NB4 (cell line): ENCODE results near the gene IFNGR2.

Source experiments
- DNase-seq: peaks from one replicate; pipeline ENCODE4 v3.0.0; 2010; ENCODE audit warnings: low read depth
- H3K4me3 ChIP-seq: one replicate; pipeline ENCODE4 v1.5.1; 2011; ENCODE audit warnings: mild to moderate bottlenecking, low read depth, low read length, moderate library complexity
- MYC ChIP-seq: IDR thresholded peaks from 2 replicates; pipeline ENCODE4 v1.6.1; 2011; ENCODE audit warnings: low read depth, low read length
- POLR2A ChIP-seq: IDR thresholded peaks from 2 replicates; pipeline ENCODE4 v1.6.1; 2011; ENCODE audit warnings: mild to moderate bottlenecking; ENCODE audit not compliant: insufficient read length; ENCODE audit errors: extremely low read depth
- TF ChIP-seq, protein P1 (sequence below): IDR thresholded peaks from one replicate; pipeline ENCODE4 v1.5.1; 2012; ENCODE audit warnings: low read depth, low read length
- TF ChIP-seq, protein P2 (sequence below): IDR thresholded peaks from 2 replicates; pipeline ENCODE4 v1.6.1; 2011; ENCODE audit warnings: low read depth, low read length

Gene IFNGR2

DNA sequence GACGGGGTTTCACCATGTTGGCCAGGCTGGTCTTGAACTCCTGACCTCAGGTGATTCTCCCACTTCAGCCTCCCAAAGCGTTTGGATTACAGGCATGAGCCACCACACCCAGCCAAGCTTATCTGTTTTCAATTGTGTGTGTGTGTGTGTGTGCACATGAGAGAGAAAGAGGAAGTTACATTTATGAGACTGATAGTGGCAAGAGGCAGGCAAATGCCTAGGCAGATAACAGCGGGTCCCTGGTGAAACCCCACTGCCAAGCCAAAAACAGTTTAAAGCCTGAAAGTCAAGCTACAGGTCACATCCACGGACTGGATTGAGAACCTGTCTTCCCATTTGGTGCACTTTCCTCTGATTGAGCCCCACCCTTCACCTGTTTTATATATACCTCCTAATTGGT, 35.1 kb upstream of the IFNGR2 start:
- no peak for TF ChIP-seq POLR2A
- peak; percentile 42; the same call in 1 of the 2 replicates for TF ChIP-seq MYC
- DNase-seq = peak; percentile 75
- H3K4me3 ChIP-seq = no peak overlapping the region

DNA sequence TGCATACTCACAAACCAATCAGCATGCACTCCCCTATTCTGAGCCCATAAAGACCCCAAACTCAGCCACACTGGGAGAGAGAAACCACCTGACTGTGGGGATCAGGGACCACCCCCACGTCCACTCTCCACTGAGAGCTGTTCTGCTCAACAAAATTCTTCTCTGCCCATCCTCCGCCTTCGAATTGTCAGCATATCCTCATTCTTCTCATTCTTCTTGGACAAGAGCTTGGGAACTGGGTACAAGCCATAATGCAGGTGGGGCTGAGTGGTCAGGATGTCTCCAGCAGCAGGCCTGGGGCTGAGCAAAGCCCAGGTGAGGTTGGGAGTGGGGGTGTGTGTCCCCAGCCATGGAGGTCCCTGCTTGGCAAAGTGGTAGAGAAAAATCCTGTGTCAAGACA, 34.6 kb upstream of the IFNGR2 start:
- TF ChIP-seq, protein P1, sequence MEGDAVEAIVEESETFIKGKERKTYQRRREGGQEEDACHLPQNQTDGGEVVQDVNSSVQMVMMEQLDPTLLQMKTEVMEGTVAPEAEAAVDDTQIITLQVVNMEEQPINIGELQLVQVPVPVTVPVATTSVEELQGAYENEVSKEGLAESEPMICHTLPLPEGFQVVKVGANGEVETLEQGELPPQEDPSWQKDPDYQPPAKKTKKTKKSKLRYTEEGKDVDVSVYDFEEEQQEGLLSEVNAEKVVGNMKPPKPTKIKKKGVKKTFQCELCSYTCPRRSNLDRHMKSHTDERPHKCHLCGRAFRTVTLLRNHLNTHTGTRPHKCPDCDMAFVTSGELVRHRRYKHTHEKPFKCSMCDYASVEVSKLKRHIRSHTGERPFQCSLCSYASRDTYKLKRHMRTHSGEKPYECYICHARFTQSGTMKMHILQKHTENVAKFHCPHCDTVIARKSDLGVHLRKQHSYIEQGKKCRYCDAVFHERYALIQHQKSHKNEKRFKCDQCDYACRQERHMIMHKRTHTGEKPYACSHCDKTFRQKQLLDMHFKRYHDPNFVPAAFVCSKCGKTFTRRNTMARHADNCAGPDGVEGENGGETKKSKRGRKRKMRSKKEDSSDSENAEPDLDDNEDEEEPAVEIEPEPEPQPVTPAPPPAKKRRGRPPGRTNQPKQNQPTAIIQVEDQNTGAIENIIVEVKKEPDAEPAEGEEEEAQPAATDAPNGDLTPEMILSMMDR = no peak
- TF ChIP-seq, protein P2, sequence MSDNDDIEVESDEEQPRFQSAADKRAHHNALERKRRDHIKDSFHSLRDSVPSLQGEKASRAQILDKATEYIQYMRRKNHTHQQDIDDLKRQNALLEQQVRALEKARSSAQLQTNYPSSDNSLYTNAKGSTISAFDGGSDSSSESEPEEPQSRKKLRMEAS = no peak
- no peak for TF ChIP-seq POLR2A
- no peak for DNase-seq
- no peak overlapping the region for H3K4me3 ChIP-seq

DNA sequence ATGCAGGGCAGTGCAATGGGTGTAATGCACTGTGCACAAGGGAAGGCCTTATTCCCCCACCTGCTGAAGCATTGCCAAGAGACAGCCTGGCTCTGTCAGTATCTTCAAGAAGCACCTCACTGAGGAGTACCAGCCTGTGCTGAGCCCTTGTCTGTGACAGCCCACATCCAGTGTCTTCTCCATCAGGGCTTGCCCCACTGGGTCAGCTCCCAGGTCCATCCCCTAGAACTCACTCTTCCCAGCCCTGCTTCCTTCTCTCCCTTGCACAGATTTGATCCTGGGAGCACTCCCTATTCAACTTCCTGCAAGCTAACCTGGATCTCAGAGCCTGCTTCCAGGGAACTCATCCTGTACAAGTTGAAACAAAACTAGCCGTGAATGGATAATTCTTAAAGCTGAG, 33.6 kb upstream of the IFNGR2 start:
- TF ChIP-seq, protein P1 = no peak
- DNase-seq = no peak
- no peak overlapping the region for H3K4me3 ChIP-seq

DNA sequence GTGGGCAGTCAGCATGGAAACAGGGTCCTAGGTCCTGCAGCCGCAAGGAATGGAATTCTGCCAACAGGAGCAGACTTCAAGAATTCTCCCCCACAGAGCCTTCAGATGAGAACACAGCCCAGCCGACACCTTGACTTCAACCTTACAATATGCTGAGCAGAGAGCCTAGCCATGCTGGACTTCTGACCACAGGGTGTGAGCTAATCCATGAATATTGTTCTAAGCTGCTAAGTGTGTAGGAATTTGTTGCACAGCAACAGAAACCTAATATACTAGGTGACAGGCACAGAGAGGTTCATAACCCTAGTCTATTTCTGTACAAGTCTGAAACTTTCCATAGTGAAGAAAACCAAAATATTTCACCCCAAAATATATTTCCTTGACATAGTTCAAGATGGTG, 32.9 kb upstream of the IFNGR2 start:
- no peak overlapping the region for H3K4me3 ChIP-seq
- TF ChIP-seq, protein P2 = no peak
- TF ChIP-seq, protein P1 = no peak
- TF ChIP-seq MYC (no peak), POLR2A (no peak)
- no peak for DNase-seq

DNA sequence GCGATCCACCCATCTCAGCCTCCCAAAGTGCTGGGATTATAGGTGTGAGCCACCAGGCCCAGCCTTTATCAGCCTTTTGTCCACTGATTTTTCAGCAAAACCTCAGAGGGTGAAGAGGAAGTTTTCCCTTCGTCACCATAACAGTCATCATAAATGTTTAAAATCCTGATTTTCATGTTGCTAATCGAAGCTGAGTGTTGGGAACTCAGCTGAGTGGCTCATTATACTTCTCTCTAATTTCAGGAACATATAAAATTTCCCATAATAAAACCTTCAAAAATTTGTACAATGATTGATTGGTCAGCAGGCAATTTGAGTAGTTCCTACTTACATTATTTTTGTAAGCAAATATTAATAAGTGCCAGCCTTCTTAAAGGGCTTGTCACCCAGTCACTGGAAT, 31.8 kb upstream of the IFNGR2 start:
- no peak for DNase-seq
- H3K4me3 ChIP-seq = no peak overlapping the region
- TF ChIP-seq, protein P1 = no peak

DNA sequence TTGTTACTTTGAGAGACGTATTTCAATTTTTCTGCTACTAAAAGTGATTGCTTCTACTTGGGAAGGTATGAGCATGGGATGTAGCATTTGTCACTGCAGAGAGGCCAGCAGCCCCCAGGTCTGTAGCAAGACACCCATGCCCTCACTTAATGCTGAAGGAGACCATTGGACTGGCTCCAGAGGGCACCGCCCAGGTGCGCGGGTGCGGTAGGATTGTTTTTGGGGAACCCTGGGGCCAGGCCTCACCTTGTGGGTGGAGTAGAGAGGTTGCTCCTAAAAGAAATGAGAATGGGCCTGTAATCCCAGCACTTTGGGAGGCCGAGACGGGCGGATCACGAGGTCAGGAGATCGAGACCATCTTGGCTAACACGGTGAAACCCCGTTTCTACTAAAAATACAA, 30.6 kb upstream of the IFNGR2 start:
- DNase-seq = no peak
- TF ChIP-seq, protein P1 = no peak
- TF ChIP-seq, protein P2 = no peak
- TF ChIP-seq MYC = no peak
- no peak overlapping the region for H3K4me3 ChIP-seq

DNA sequence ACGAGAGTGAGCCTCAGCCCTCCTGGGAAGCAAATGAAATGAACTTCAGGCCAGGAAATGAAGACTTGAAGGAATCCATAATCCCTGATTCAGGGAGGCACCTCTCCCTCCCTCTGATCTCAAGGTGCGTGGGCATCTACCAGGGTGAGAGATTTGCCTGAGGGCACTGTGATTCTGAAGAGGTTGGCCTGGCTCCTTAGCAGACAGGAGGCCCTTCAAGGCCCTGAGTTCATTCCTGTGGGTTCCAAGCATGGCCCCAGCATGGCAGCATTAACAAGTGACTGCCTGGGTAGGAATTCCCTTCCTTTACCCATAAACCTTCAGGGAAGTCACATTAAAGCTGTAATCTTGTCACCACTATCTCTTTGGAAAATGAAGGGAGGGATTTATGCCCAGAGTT, 29.8 kb upstream of the IFNGR2 start:
- no peak for DNase-seq
- TF ChIP-seq POLR2A = no peak
- TF ChIP-seq, protein P1 = no peak
- TF ChIP-seq, protein P2 = no peak
- TF ChIP-seq MYC = no peak
- H3K4me3 ChIP-seq = no peak overlapping the region
